Suprapubic skin (tissue), 4 donors: Measurements from ENCODE around the gene IVL.

Experiments
- CTCF ChIP-seq, 2 donors: fragments of 200-600 bp in 1 of 2; fragments of 450-650 bp in 1 of 2; sonication (generic) in 1 of 2; IDR thresholded peaks; one replicate each; pipeline ENCODE4 v1.5.1; 2016 to 2019; ENCODE audit warnings: antibody characterized with exemption in 2 of 2, mild to moderate bottlenecking in 1 of 2, moderate library complexity in 1 of 2
- EP300 ChIP-seq: sonication (generic); formaldehyde crosslinking; IDR thresholded peaks from one replicate; pipeline ENCODE4 v1.6.1; 2017; ENCODE audit warnings: antibody characterized with exemption
- POLR2A ChIP-seq, 2 donors: fragments of 450-650 bp; IDR thresholded peaks; one replicate each; pipeline ENCODE4 v1.6.1; 2017; ENCODE audit warnings: antibody characterized with exemption in 2 of 2, mild to moderate bottlenecking in 2 of 2, moderate library complexity in 2 of 2
- POLR2AphosphoS5 ChIP-seq, 3 donors: sonication (generic); formaldehyde crosslinking; IDR thresholded peaks; one replicate each; pipeline ENCODE4 v1.6.1; 2017; ENCODE audit warnings: antibody characterized with exemption in 3 of 3

DNA sequence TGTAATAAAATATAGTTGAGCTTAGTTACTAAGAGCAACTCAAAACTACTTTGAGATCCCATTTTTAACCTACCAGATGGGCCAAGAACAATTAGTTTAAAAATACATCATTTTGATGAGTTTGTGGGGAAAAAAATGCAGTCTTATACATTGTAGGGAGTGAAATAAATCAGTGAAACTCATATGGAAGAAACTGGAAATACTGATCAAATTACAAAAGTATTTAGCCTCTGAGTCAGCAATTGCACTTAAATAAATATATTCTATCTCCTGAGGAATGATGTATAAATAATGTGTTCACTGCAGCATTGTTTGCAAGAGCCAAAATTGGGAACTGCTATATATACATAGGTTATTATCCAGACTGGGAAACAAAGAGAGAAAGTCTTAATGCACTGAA, 34.9 kb upstream of the IVL start:
- no peak for TF ChIP-seq EP300
- no peak for TF ChIP-seq POLR2A (IDR thresholded peaks at IDR 0.05)
- TF ChIP-seq CTCF (IDR thresholded peaks at IDR 0.05) = no peak
- TF ChIP-seq POLR2AphosphoS5 (IDR thresholded peaks at IDR 0.05) = no peak
